HG03108 (cell line): ENCODE measurements around the gene APC2.
"Not testable (repeated sequence)": the region's sequence is repeated elsewhere in the genome, so short reads cannot be mapped to it uniquely, and the experiment has no call there.

Source experiments
- ATAC-seq: cut with Tn5 transposase; IDR thresholded peaks from one replicate; pipeline ENCODE4 v1.9.1; 2021; ENCODE audit warnings: moderate library complexity; ENCODE audit not compliant: unreplicated experiment

APC2 gene

GRCh38 chr19:1475751-1476437, 26.0 kb downstream of the APC2 start:
- no peak for ATAC-seq

- ATAC-seq: not testable (repeated sequence)
These were observed 27.1 kb downstream of the APC2 start for GRCh38 chr19:1477056-1477455.

- peak; percentile 73 for ATAC-seq
These were observed 29.2 kb downstream of the APC2 start, which contains the start of gene C19orf25 for GRCh38 chr19:1478934-1479707. C19orf25 (minus strand) TSS chr19:1479215; CDS start chr19:1478903, 312 bp downstream.

GRCh38 chr19:1481224-1481892, 31.4 kb downstream of the APC2 start:
- no peak for ATAC-seq

GRCh38 chr19:1481893-1482360, 32.0 kb downstream of the APC2 start:
- no peak for ATAC-seq

- ATAC-seq: no peak
These were observed 32.6 kb downstream of the APC2 start for GRCh38 chr19:1482361-1483130.

- ATAC-seq: no peak
These were observed 33.4 kb downstream of the APC2 start for GRCh38 chr19:1483131-1483978.

GRCh38 chr19:1483979-1484428, 34.1 kb downstream of the APC2 start:
- ATAC-seq: no peak

GRCh38 chr19:1486720-1487575, 37.0 kb downstream of the APC2 start:
- no peak for ATAC-seq

- no peak for ATAC-seq
These were observed 37.8 kb downstream of the APC2 start for GRCh38 chr19:1487576-1488281.

- ATAC-seq: no peak
These were observed 38.3 kb downstream of the APC2 start for GRCh38 chr19:1488282-1488601.

GRCh38 chr19:1489463-1490310, 39.8 kb downstream of the APC2 start:
- ATAC-seq: no peak

- peak; percentile 89 for ATAC-seq
These were observed 40.6 kb downstream of the APC2 start, which contains the start of gene PCSK4 for GRCh38 chr19:1490311-1491113. PCSK4 (minus strand) TSS chr19:1490350; CDS start chr19:1490346, 4 bp downstream.

GRCh38 chr19:1491114-1491848, 41.4 kb downstream of the APC2 start, which contains the start of gene REEP6:
REEP6 (plus strand) TSS chr19:1491181; CDS start chr19:1491270, 89 bp downstream.
- no peak for ATAC-seq

GRCh38 chr19:1491849-1492170, 41.9 kb downstream of the APC2 start:
- ATAC-seq: no peak

- no peak for ATAC-seq
These were observed 42.6 kb downstream of the APC2 start for GRCh38 chr19:1492474-1493006.
